HG02943 (cell line): ENCODE data around the gene FLOT2.
"Not testable (repeated sequence)": the region's sequence is repeated elsewhere in the genome, so short reads cannot be mapped to it uniquely, and the experiment has no call there.

Experiments
- ATAC-seq: cut with Tn5 transposase; IDR thresholded peaks from one replicate; pipeline ENCODE4 v1.9.1; 2021; ENCODE audit warnings: mild to moderate bottlenecking, low read depth, moderate library complexity; ENCODE audit not compliant: unreplicated experiment

Gene FLOT2

GRCh38 chr17:28853295-28853694 is 44.2 kb downstream of the FLOT2 start:
- ATAC-seq: no peak

- no peak for ATAC-seq
Observed at GRCh38 chr17:28849281-28849680, 48.3 kb downstream of the FLOT2 start.

GRCh38 chr17:28848667-28849066 is 48.9 kb downstream of the FLOT2 start:
- not testable (repeated sequence) for ATAC-seq

GRCh38 chr17:28846699-28847098 is 50.8 kb downstream of the FLOT2 start:
- not testable (repeated sequence) for ATAC-seq

GRCh38 chr17:28846231-28846630 is 51.3 kb downstream of the FLOT2 start:
- no peak for ATAC-seq

- ATAC-seq: no peak
Observed at GRCh38 chr17:28843816-28844148, 53.8 kb downstream of the FLOT2 start.

GRCh38 chr17:28842282-28843012 is 55.1 kb downstream of the FLOT2 start, which contains the start of gene FAM222B:
Gene FAM222B (minus strand): TSS chr17:28842790. CDS start chr17:28766667, 76,123 bp downstream.
- peak; percentile 78 for ATAC-seq

GRCh38 chr17:28841901-28842281 is 55.6 kb downstream of the FLOT2 start:
- no peak for ATAC-seq

GRCh38 chr17:28839221-28839620 is 58.3 kb downstream of the FLOT2 start:
- ATAC-seq: no peak

GRCh38 chr17:28836541-28836940 is 61.0 kb downstream of the FLOT2 start:
- ATAC-seq: not testable (repeated sequence)

GRCh38 chr17:28834420-28834819 is 63.1 kb downstream of the FLOT2 start:
- ATAC-seq: no peak
